Left ventricle myocardium superior (tissue), 1 donor: Measurements from ENCODE around the gene TIRAP. TPM values are rescaled to one million over a fixed set of nuclear protein-coding genes. Genes with fewer than 3 reads are reported as not detected.
A peak's percentile ranks its signal among the peaks of the same experiment; 100 is the strongest.
"Not testable (repeated sequence)": the region's sequence is repeated elsewhere in the genome, so short reads cannot be mapped to it uniquely, and the experiment has no call there.

Experiments
- ATAC-seq: fragments of 200-7000 bp; cut with Tn5 transposase; one replicate; pipeline ENCODE4 v1.9.1; 2020; ENCODE audit warnings: mild to moderate bottlenecking, moderate library complexity
- DNase-seq: peaks from one replicate; pipeline ENCODE4 v3.0.0-alpha.2; 2020
- intact Hi-C: fragments of 100-400 bp; cut with micrococcal nuclease; formaldehyde crosslinking; loops from one replicate; pipeline ENCODE4 v1.11.0; 2022
- long read RNA-seq: library from polyadenylated mRNA; unstranded; transcript quantifications from one replicate; pipeline ENCODE4 v2.0.0, GENCODE V29; 2021
- total RNA-seq: library from RNA; stranded (reverse); fragmentation: NEBNext Ultra II Directional; extraction: Animal tissue kit (Norgen Biotek cat#: 25700); gene quantifications from one replicate; pipeline ENCODE4 v1.2.1, GENCODE V29; 2021
- donor health status: DM: no; HTN: yes; CAD: no; lungs with severe emphysema.

Gene TIRAP
- total RNA-seq = 7.8 TPM
- long read RNA-seq, partial matches to known transcripts = 2 of 2 reads
- long read RNA-seq, other reads (novel, unspliced or antisense) = 0 of 2 reads

- peak; percentile 95 for ATAC-seq
- DNase-seq = peak; percentile 88
- intact Hi-C loops = no loop called here
These were observed at the start of gene TIRAP for GRCh38 chr11:126282736-126283591. Gene TIRAP, plus strand, starts transcription at chr11:126283093. Its CDS starts 7,802 bp downstream, at chr11:126290895.

DNA sequence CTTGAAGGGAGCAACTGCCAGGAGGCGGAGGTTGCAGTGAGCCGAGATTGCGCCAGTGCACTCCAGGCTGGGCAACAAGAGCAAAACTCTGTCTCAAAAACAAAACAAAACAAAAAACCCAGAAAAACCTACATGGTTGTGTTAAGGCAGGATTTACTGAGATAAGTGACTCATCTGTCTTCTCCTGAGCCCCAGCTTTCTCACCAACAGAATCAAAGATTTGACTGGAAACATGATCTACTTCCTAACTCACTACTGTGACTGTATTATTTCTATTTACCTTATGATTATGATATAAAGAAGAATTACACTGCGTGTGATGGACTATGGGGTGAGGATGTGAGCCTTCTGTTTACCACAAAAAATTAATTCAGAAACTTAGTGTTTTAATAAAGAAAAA, 49.5 kb upstream of the TIRAP start:
- intact Hi-C loops = no loop called here
- no peak for DNase-seq

GRCh38 chr11:126246636-126247035, 36.3 kb upstream of the TIRAP start:
- DNase-seq (no peak), ATAC-seq (no peak)
- intact Hi-C loops = no loop called here

More for the DNA sequence above, 49.5 kb upstream of the TIRAP start:
- ATAC-seq = no peak

DNA sequence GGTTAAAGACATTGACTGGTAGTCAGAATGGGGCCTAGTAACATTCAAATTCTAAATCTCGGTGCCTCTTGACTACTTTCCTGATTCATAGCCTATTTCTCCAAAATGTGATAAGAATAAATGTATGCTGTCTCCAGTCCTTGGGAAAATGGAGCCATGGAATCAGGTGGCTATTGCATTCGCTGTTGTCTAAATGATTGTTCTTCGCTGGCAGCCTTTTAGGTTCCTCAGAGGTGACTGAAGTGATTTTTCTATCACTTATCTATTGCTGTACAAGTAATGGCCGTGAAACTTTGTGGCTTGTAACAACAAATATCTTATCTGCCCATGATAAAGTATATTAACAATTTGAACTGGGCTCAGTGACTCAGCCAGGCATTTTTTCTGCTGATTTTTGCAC, 29.6 kb upstream of the TIRAP start:
- intact Hi-C loops = no loop called here
- ATAC-seq = no peak
- DNase-seq = no peak

DNA sequence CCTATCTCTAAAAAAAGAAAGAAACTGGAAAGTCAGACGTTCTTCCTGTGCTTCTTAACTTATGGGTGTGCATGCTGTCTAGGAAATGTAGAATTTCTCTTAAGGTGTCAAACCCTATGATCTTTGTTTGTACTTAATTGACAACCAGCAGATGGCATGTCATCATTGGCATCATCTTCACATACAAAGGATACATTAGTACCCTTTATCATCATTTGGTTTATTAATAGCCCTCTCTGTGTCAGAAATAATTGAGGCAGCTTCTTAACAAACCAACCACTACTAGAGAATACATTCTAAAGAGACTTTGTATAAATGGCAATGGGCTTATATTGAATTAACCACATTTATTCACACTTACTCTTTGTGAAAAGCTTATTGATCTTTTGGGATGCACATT, 28.1 kb upstream of the TIRAP start:
- DNase-seq (no peak), ATAC-seq (no peak)
- intact Hi-C loops = no loop called here

GRCh38 chr11:126255507-126255906, 27.4 kb upstream of the TIRAP start:
- DNase-seq, intact Hi-C loops, ATAC-seq: not testable (repeated sequence)

DNA sequence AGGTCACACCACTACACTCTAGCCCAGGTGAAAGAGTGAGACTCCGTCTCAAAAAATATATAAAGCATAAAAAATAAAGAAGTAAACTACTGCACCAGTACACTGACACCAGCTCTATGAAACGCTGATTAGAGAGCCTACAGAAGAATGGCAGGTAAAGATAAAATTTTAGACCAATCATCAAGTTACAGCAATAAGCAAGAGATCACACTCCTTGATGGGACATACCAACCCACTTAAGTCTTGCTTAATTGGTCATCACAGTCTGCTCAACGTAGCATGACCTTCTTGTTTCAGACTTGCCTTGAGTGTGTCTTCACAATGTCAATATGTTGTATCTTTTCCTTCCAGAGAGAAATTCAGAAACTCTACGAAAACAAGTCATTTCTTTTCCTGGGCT, 26.7 kb upstream of the TIRAP start:
- DNase-seq (no peak), ATAC-seq (no peak)
- intact Hi-C loops = no loop called here

DNA sequence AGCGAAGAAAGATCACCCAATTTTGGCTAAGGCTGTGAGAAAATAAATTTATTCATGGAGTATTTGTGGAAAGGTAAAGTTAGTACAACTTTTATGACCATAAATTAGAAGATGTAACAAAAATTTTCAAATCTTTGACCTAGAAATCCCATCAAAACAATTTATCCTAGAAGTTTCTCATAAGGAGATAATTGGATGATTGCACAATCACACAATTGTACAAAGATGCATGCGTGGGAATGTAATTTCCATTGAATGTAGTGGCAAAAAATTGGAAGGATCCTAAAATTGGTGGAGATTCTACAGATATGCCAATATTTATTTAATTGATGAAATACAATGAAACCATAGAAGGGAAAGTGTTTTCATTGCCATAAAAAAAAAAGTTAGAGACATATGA, 25.7 kb upstream of the TIRAP start:
- ATAC-seq (no peak), DNase-seq (no peak)
- intact Hi-C loops = no loop called here

GRCh38 chr11:126257764-126258163, 25.1 kb upstream of the TIRAP start:
- intact Hi-C loops = no loop called here
- ATAC-seq (no peak), DNase-seq (no peak)

GRCh38 chr11:126262216-126262615, 20.7 kb upstream of the TIRAP start:
- intact Hi-C loops = loop anchor here (10.0 kb wide), 1 partner anchor 47 kb away; the partner anchor contains the start of genes FAM118B and RPUSD4
- DNase-seq = no peak
- no peak for ATAC-seq

- intact Hi-C loops = loop anchor here (10.0 kb wide), 1 partner anchor 49 kb away; the partner anchor contains the start of genes FAM118B and RPUSD4
- no peak for ATAC-seq
- no peak for DNase-seq
These were observed 19.4 kb upstream of the TIRAP start for GRCh38 chr11:126263489-126263888.

GRCh38 chr11:126265811-126266210, 17.1 kb upstream of the TIRAP start:
- intact Hi-C loops = loop anchor here (10.0 kb wide), 1 partner anchor 51 kb away; the partner anchor contains the start of genes FAM118B and RPUSD4
- ATAC-seq (no peak), DNase-seq (no peak)

DNA sequence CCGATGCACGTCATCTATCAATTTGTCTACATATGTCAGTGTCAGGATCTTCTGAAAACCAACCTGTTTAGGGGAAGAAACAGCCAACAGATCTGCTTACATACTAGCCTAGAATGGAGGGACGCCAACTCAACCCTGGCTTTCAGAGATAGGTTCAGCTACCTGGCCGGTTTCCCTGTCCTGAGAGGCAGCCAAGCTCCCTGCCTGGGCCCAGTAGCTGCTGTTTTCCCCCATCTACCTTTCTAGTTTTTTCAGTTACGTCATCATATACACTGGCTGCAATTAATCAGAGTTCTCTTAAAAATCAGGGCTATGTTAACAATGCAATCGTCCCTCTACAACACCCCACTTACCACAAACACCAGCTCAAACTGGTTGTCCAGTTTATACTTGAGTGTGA, 15.2 kb upstream of the TIRAP start:
- DNase-seq (no peak), ATAC-seq (no peak)
- intact Hi-C loops = loop anchor here (10.0 kb wide), 1 partner anchor 53 kb away; the partner anchor contains the start of genes FAM118B and RPUSD4

DNA sequence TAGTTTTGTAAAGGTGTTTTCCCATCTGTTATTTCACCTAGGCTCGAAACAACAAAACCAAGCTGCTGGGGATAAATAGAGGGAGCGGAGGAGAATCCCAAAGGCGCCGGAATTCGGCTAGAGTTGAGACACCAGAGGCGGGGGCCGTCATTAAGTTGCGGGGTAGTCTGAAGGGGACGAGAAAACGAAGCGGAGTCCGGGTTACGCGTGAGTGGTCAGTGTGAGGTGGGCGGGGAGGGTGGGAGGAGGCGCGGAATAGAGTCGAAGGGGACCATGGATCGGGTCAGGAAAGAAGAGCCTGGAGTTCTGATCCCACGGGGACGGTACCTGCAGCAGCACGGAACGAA, 14.6 kb upstream of the TIRAP start:
- intact Hi-C loops = loop anchor here (10.0 kb wide), 1 partner anchor 54 kb away; the partner anchor contains the start of genes FAM118B and RPUSD4
- ATAC-seq = peak; percentile 29
- no peak for DNase-seq

DNA sequence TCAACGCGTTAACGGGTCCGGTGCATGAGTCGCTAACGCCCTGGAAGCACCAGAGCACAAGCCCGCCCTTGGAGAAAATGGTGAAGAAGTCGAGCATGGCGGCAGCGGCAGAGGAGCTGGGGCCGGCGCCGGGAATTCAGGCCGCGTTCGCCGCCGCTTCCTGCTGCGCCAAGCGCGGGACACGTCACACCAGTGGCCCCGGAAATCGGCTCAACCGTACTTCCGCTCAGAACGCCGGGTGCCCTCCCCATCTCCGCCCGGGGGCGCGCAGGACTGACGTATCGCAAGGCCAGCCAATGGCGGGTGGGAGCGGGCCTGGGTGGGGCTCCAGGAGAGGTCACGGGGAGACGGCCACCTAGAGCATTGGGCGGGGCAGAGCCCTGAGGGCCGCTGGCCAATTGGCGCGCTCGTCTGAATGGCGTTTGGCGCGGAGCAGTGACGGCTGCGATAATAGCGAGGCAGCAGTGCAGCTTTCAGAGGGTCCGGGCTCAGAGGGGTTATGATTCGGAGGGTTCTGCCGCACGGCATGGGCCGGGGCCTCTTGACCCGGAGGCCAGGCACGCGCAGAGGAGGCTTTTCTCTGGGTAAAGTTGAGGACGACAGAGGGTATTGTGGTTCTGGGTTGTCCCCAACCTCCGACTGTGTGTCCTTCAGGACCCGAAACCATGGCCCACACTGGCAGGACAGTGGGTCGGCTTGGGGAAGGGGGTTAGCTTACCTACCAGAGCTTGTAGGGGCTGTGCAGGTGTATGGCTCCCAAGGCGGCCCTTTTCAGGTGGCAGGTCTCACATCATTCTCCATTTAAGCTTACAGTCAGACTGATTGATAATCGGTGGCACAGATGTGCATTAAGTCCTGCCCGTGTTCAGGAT, 13.9 kb upstream of the TIRAP start, which contains the start of the genes FOXRED1 and SRPRA:
Gene FOXRED1 (plus strand): TSS at position 447 of the 872 bp plus-strand sequence. CDS start 53 bp downstream, at position 500.
Gene SRPRA (minus strand): TSS at position 188 of the 872 bp plus-strand sequence. CDS start 91 bp downstream, at position 97.
- ATAC-seq (peak; percentile 99), DNase-seq (peak; percentile 100)
- intact Hi-C loops = loop anchor here (10.0 kb wide), 1 partner anchor 54 kb away; the partner anchor contains the start of genes FAM118B and RPUSD4

DNA sequence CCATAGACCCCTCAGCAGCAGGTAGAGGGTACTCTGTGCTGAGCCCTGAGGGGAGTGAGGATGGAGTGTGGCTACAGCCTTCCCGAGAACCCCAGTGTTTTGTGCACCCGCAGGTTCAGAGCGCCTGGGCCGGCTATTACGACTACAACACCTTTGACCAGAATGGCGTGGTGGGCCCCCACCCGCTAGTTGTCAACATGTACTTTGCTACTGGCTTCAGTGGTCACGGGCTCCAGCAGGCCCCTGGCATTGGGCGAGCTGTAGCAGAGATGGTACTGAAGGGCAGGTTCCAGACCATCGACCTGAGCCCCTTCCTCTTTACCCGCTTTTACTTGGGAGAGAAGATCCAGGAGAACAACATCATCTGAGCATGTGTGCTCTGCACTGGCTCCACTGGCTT, 5.6 kb upstream of the TIRAP start:
- intact Hi-C loops = no loop called here
- no peak for ATAC-seq

DNA sequence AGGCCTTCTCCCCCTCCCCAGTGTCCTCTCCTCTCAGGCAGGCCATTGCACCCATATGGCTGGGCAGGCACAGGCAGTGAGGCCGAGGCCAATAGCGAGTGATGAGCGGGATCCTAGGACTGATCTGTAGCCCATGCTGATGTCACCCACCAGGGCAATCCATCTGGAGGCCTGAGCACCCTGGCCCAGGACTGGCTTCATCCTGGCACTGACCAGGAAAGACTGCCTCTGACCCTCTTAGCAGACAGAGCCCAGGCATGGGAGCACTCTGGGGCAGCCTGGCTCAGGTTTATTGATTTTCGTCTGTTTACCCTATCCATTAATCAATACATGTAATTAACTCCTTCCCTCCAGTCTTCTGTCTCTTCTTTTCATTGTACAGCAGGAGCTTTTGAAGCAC, 5.1 kb upstream of the TIRAP start:
- intact Hi-C loops = no loop called here
- ATAC-seq (no peak), DNase-seq (no peak)

More for the DNA sequence above, 5.6 kb upstream of the TIRAP start:
- DNase-seq = no peak

DNA sequence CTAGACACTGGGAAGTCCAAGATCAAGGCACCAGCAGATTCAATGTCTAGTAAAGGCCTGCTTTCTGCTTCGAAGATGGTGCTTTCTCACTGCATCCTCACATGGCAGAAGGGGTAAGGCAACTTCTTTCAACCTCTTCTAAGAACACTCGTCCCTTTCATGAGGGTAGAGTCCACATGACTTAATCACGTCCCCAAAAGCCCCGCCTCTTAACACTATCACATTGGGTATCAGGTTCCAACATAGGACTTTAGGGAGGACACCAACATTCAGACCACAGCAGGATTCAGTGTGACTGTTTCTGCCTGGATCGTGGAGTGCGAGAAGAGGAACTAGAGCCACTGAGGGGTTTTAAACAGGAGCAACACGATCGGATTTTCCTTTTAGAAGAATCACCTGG, 3.7 kb upstream of the TIRAP start:
- ATAC-seq (no peak), DNase-seq (no peak)
- intact Hi-C loops = no loop called here

- no peak for DNase-seq
- ATAC-seq = no peak
- intact Hi-C loops = no loop called here
These were observed 2.3 kb upstream of the TIRAP start for GRCh38 chr11:126280595-126280994.
